Endothelial cell (in vitro differentiated cells): Measurements from ENCODE around the gene BABAM2. TPM values are rescaled to one million over a fixed set of nuclear protein-coding genes. Genes with fewer than 3 reads are reported as not detected.

Experiments
- DNase-seq: peaks from one replicate; pipeline ENCODE4 v3.0.0; 2021; ENCODE audit warnings: low spot score
- H3K27ac Mint-ChIP-seq: one replicate; pipeline ENCODE4 v1.8.0; 2021; ENCODE audit warnings: mixed read lengths, inconsistent platforms; ENCODE audit not compliant: unreplicated experiment
- H3K27me3 Mint-ChIP-seq: one replicate; pipeline ENCODE4 v1.8.0; 2021; ENCODE audit warnings: mild to moderate bottlenecking, moderate library complexity, mixed read lengths, inconsistent platforms; ENCODE audit not compliant: unreplicated experiment
- H3K36me3 Mint-ChIP-seq: one replicate; pipeline ENCODE4 v1.8.0; 2021; ENCODE audit warnings: mild to moderate bottlenecking, low read depth, mixed read lengths, inconsistent platforms; ENCODE audit not compliant: unreplicated experiment
- H3K4me1 Mint-ChIP-seq: one replicate; pipeline ENCODE4 v1.8.0; 2021; ENCODE audit warnings: mild to moderate bottlenecking, mixed read lengths, inconsistent platforms; ENCODE audit not compliant: unreplicated experiment
- H3K4me3 Mint-ChIP-seq: one replicate; pipeline ENCODE4 v1.8.0; 2021; ENCODE audit warnings: mild to moderate bottlenecking, mixed read lengths, inconsistent platforms; ENCODE audit not compliant: unreplicated experiment
- H3K9me3 Mint-ChIP-seq: one replicate; pipeline ENCODE4 v1.8.0; 2021; ENCODE audit warnings: mixed read lengths, inconsistent platforms; ENCODE audit not compliant: unreplicated experiment
- CTCF ChIP-seq: fragments of 200-600 bp; sonication (generic); IDR thresholded peaks from one replicate; pipeline ENCODE4 v1.5.0; 2021; ENCODE audit warnings: antibody characterized with exemption; ENCODE audit not compliant: unreplicated experiment
- total RNA-seq: library from RNA; stranded (reverse); fragmentation: NEBNext Ultra II Directional; extraction: Animal tissue kit (Norgen Biotek cat#: 25700); gene quantifications from one replicate; pipeline ENCODE4 v1.2.1, GENCODE V29; 2021; ENCODE audit not compliant: unreplicated experiment

The BABAM2 gene
- total RNA-seq, 1 donor from 2014 or later, result 40.2 TPM

- H3K9me3 Mint-ChIP-seq, result no peaks in the 10 kb centered on the region
- peaks cover 6% of the 10 kb centered on the region for H3K27me3 Mint-ChIP-seq
- TF ChIP-seq CTCF, result no peak
- H3K27ac Mint-ChIP-seq, result no peak overlapping the region
- peaks cover 4% of the 10 kb centered on the region for H3K36me3 Mint-ChIP-seq
- DNase-seq, result no peak
- H3K4me1 Mint-ChIP-seq, result peaks cover 19% of the 10 kb centered on the region
- H3K4me3 Mint-ChIP-seq, result no peak overlapping the region
Measured at GRCh38 chr2:28271231-28271918, 380.8 kb downstream of the BABAM2 start.

DNA sequence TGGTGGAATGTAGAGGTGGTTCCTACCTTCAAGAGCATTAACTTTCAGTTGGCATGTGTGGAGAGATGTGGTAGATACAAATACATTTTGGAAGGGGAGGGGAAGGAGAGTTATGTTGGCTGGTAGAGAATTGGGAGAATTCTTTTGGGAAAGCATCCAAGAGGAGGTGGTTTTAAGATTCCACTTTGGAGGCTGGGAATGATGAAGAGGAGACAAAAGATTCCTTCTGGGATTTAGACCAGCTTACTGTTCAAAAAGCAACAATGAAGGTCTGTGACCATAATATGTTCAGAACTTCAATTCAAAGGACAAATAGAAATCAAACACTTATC, 381.4 kb downstream of the BABAM2 start:
- no peaks in the 10 kb centered on the region for H3K9me3 Mint-ChIP-seq

DNA sequence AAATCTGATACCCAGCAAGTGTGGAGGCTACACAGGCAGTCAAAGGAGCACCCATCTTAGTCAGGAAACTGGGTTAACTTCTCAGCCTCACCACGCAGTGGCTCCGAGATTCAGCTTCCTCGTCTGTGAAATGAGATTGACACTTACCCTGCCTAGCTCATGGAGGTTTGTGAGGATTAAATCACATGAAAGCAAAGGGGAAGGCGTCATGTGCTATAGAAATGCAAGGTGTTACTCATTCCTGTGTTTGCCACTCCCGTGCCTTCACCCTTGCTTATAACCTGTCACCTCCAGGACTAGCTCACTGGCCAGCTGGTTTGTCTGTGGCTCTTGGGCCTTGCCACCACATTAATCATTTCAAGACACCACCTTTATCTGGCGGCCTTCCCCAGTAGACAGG, 383.2 kb downstream of the BABAM2 start:
- H3K27me3 Mint-ChIP-seq, result peaks cover 4% of the 10 kb centered on the region
- H3K9me3 Mint-ChIP-seq, result no peaks in the 10 kb centered on the region
- no peak overlapping the region for H3K4me3 Mint-ChIP-seq
- TF ChIP-seq CTCF, result no peak
- H3K36me3 Mint-ChIP-seq, result peaks cover 8% of the 10 kb centered on the region
- no peak for DNase-seq
- no peak overlapping the region for H3K27ac Mint-ChIP-seq
- H3K4me1 Mint-ChIP-seq, result peaks cover 19% of the 10 kb centered on the region

More for the DNA sequence above, 381.4 kb downstream of the BABAM2 start:
- H3K27me3 Mint-ChIP-seq, result peaks cover 5% of the 10 kb centered on the region
- H3K36me3 Mint-ChIP-seq, result peaks cover 4% of the 10 kb centered on the region
- DNase-seq, result no peak
- H3K4me1 Mint-ChIP-seq, result peaks cover 19% of the 10 kb centered on the region
- H3K27ac Mint-ChIP-seq, result no peak overlapping the region
- TF ChIP-seq CTCF, result no peak
- H3K4me3 Mint-ChIP-seq, result no peak overlapping the region

- Mint-ChIP-seq H3K9me3 (no peaks in the 10 kb centered on the region), H3K27ac (no peak overlapping the region), H3K36me3 (peaks cover 8% of the 10 kb centered on the region), H3K4me3 (no peak overlapping the region), H3K4me1 (peaks cover 14% of the 10 kb centered on the region), H3K27me3 (peaks cover 4% of the 10 kb centered on the region)
- TF ChIP-seq CTCF, result no peak
- DNase-seq, result peak; percentile 7
Measured at GRCh38 chr2:28274911-28275685, 384.6 kb downstream of the BABAM2 start.

GRCh38 chr2:28276076-28276618, 385.6 kb downstream of the BABAM2 start:
- no peak for TF ChIP-seq CTCF
- Mint-ChIP-seq H3K4me1 (peaks cover 14% of the 10 kb centered on the region), H3K27me3 (peaks cover 4% of the 10 kb centered on the region), H3K9me3 (no peaks in the 10 kb centered on the region), H3K36me3 (peaks cover 8% of the 10 kb centered on the region), H3K4me3 (no peak overlapping the region), H3K27ac (no peak overlapping the region)
- no peak for DNase-seq
